Aorta (tissue), 5 donors: ENCODE measurements around the gene LIMK2. TPM values are rescaled to one million over a fixed set of nuclear protein-coding genes. Genes with fewer than 3 reads are reported as not detected.
A peak's percentile ranks its signal among the peaks of the same experiment; 100 is the strongest.

Experiments
- ATAC-seq: fragments of 200-7000 bp; cut with Tn5 transposase; one replicate; pipeline ENCODE4 v1.9.1; 2022; ENCODE audit warnings: moderate library complexity; ENCODE audit not compliant: low FRiP score
- DNase-seq, 2 donors: peaks; one replicate each; pipeline ENCODE4 v3.0.0-alpha.2; 2020
- H3K27ac ChIP-seq, 2 donors: one replicate each; pipeline ENCODE4 v1.5.1; 2013; ENCODE audit warnings: low read length in 2 of 2, mild to moderate bottlenecking in 2 of 2, moderate library complexity in 2 of 2, control low read depth in 1 of 2, inconsistent platforms in 1 of 2, low read depth in 1 of 2
- H3K27me3 ChIP-seq, 2 donors: one replicate each; pipeline ENCODE4 v1.6.1; 2013; ENCODE audit warnings: control low read depth in 1 of 2, low read length in 1 of 2, mild to moderate bottlenecking in 1 of 2, moderate library complexity in 1 of 2; ENCODE audit not compliant: insufficient read depth in 2 of 2, control insufficient read depth in 1 of 2
- H3K36me3 ChIP-seq, 2 donors: one replicate each; pipeline ENCODE4 v1.6.1; 2013; ENCODE audit warnings: control low read depth in 1 of 2, low read length in 1 of 2, mild to moderate bottlenecking in 1 of 2; ENCODE audit not compliant: insufficient read depth in 2 of 2, control insufficient read depth in 1 of 2
- H3K4me1 ChIP-seq, 2 donors: one replicate each; pipeline ENCODE4 v1.6.1; 2013; ENCODE audit warnings: low read length in 2 of 2, control low read depth in 1 of 2, mild to moderate bottlenecking in 1 of 2, moderate library complexity in 1 of 2; ENCODE audit not compliant: insufficient read depth in 2 of 2, control insufficient read depth in 1 of 2
- H3K4me3 ChIP-seq, 2 donors: one replicate each; pipeline ENCODE4 v1.5.1; 2013; ENCODE audit warnings: low read length in 2 of 2, control low read depth in 1 of 2, mild to moderate bottlenecking in 1 of 2
- H3K9me3 ChIP-seq: one replicate; pipeline ENCODE4 v1.6.1; 2013; ENCODE audit warnings: mild to moderate bottlenecking, low read length; ENCODE audit not compliant: control insufficient read depth
- WGBS, 2 donors: extraction: QIAGEN DNeasy Blood & Tissue Kit; methylation state at CpG; one replicate each; pipeline ENCODE4 v1.1.7; 2013; 5-methylcytosine and 5-hydroxymethylcytosine counted together
- intact Hi-C, 2 donors: fragments of 100-400 bp; cut with DNase I; formaldehyde crosslinking; loops; one replicate each; pipeline versions ENCODE4 v1.14.2 to v1.15.0; 2022
- polyA plus RNA-seq, 2 donors: library from polyadenylated mRNA; stranded (reverse); fragments of 200-250 nt; gene quantifications; one replicate each; pipeline ENCODE4 v1.2.3, GENCODE V29; 2013
- total RNA-seq, 2 donors: library from RNA; stranded (reverse); fragmentation: NEBNext Ultra II Directional; extraction: Animal tissue kit (Norgen Biotek cat#: 25700); gene quantifications; one replicate each; pipeline ENCODE4 v1.2.1, GENCODE V29; 2021
- donor health status: healthy with polysubstance abuse.
- donor health status: Bipolar disorder and iron deficiency.
- donor health status: DM: no; HTN: no; CAD: no.
- donor health status: DM: no; HTN: no; CAD: no.
- donor health status: DM: yes; HTN: yes; CAD: no.

The LIMK2 gene
- total and polyA plus RNA-seq, 4 donors = 10.9 to 55.2 (median 32.1) TPM

DNA sequence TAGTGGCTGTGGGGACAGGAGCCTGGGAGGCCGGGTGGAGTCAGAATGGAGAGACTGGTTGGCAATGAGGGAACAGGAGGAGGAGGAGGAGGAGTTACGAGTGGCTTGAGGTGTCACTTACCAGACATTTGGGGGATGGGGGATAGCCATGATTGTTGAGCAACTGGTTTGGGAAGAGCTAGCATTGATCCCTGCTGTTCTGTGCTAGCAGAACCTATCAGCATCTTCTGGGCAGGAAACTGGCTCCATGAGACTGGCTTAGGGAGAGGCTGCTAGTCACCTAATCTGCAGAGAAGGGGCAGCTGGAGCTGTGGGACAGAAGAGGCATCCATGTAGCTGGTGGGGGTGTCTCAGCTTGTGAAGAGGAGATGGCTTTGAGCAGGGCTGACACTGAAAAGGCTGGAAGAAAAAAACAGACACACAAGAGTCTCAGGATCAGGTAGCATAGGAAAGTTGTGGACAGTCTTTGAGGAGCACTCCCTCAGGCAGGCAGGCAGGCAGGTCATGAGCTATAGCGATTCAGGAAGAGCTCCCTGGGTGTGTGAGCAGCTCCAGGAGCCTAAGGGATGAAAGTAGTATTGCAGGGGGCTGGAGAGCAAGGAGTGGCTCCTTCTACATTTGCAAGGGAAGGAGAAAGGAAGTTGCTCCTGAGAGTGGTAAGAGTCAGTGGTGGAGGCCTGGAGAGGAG, 57.9 kb downstream of the LIMK2 start:
- Histone ChIP-seq H3K27ac (no peak overlapping the region), H3K9me3 (no peaks in the 10 kb centered on the region), H3K36me3 (peaks cover 0 to 3% of the 10 kb centered on the region in 2 donors), H3K4me3 (no peak overlapping the region), H3K4me1 (no peaks in the 10 kb centered on the region), H3K27me3 (no peaks in the 10 kb centered on the region)
- intact Hi-C loops = loop anchor here in 1 of 2 donors (5.0 kb wide), 1 partner anchor 58 kb away; the partner anchor contains the start of gene LIMK2
- ATAC-seq = no peak
- DNase-seq = peak in 1 of 2 donors; percentile 12
- 38 to 41% methylated on average over 3 of the region's 3 CpGs for WGBS, 2 donors

GRCh38 chr22:31271026-31271425, 58.9 kb downstream of the LIMK2 start:
- 91 to 95% methylated on average over 4 of the region's 4 CpGs for WGBS, 2 donors
- intact Hi-C loops = loop anchor here in 1 of 2 donors (5.0 kb wide), 1 partner anchor 59 kb away; the partner anchor contains the start of gene LIMK2
- DNase-seq (no peak), ATAC-seq (no peak)
- Histone ChIP-seq H3K36me3 (peaks cover 0 to 6% of the 10 kb centered on the region in 2 donors), H3K9me3 (no peaks in the 10 kb centered on the region), H3K27me3 (no peaks in the 10 kb centered on the region), H3K27ac (no peak overlapping the region), H3K4me3 (no peak overlapping the region), H3K4me1 (no peaks in the 10 kb centered on the region)

DNA sequence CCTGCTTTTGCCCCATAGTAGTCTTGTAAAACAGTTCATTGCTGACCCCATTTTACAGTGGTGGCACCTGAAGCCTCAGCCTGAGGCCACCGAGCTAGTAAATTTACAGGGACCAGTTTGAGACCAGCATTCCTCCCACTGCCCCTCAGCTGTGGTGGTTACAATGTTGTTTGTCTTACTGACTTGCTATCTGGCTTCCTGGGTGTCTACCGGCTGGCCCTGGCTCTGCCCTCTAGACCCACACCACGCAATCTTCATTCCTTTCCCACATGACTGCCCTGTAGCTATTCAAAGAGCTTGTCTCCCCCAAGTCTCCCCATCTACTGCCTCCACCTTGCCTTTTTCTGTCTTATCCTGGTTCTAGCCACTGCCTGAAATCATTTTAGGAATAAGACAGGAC, 59.4 kb downstream of the LIMK2 start:
- H3K9me3 ChIP-seq = no peaks in the 10 kb centered on the region
- H3K36me3 ChIP-seq = peaks cover 0 to 6% of the 10 kb centered on the region in 2 donors
- no peak overlapping the region for H3K4me3 ChIP-seq
- 66 to 73% methylated on average over 3 of the region's 3 CpGs for WGBS, 2 donors
- H3K27ac ChIP-seq = no peak overlapping the region
- H3K27me3 ChIP-seq = no peaks in the 10 kb centered on the region
- ATAC-seq (no peak), DNase-seq (peak in 1 of 2 donors; percentile 19)
- H3K4me1 ChIP-seq = no peaks in the 10 kb centered on the region
- intact Hi-C loops = loop anchor here in 1 of 2 donors (5.0 kb wide), 1 partner anchor 59 kb away; the partner anchor contains the start of gene LIMK2

DNA sequence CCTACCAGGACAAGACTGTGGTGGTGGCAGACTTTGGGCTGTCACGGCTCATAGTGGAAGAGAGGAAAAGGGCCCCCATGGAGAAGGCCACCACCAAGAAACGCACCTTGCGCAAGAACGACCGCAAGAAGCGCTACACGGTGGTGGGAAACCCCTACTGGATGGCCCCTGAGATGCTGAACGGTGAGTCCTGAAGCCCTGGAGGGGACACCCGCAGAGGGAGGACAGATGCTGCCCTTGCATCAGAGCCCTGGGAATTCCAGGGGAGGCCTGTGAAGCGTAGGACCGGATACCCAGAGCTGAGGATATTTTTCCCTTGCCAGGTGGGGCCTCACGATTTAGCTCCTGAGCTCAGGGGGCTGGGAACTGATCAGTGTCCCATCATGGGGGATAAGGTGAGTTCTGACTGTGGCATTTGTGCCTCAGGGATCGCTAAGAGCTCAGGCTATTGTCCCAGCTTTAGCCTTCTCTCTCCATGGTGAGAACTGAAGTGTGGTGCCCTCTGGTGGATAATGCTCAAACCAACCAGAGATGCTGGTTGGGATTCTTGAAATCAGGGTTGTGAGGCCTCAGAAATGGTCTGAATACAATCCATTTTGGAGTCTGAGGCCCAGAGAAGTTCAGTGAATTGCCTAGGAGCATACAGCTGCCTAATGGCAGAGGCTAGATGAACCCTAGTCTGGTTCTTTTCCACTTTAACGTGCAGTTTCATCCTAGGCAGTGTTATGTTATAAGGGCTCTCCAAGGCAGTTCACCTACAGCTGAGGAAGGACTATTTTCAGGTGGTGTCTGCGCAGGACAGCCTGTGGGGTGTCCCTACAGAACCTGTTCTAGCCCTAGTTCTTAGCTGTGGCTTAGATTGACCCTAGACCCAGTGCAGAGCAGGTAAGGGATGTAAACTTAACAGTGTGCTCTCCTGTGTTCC, 60.7 kb downstream of the LIMK2 start:
- Histone ChIP-seq H3K4me1 (no peaks in the 10 kb centered on the region), H3K9me3 (no peaks in the 10 kb centered on the region), H3K36me3 (peaks cover 0 to 6% of the 10 kb centered on the region in 2 donors), H3K27me3 (no peaks in the 10 kb centered on the region), H3K27ac (no peak overlapping the region), H3K4me3 (no peak overlapping the region)
- intact Hi-C loops = loop anchor here (2.0 to 5.0 kb wide), 2 partner anchors 60 kb away; partner anchors contain the start of gene LIMK2 (in 2 of the 2)
- ATAC-seq (peak; percentile 69), DNase-seq (peak in 1 of 2 donors; percentile 48)
- 71 to 73% methylated on average over 15 of the region's 15 CpGs for WGBS, 2 donors

DNA sequence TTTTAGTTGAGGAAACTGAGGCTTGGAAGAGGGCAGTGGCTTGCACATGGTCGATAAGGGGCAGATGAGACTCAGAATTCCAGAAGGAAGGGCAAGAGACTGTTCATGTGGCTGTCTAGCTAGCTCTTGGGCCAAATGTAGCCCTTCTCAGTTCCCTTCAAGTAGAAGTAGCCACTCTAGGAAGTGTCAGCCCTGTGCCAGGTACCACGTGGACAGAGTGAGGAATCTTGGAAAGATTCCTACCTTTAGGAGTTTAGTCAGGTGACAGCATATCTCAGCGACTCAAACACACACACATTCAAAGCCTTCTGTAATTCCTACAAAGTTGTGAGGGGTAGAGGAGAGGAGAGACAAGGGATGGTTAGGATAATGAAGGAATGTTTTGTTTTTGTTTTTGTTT, 61.9 kb downstream of the LIMK2 start:
- no peak overlapping the region for H3K4me3 ChIP-seq
- no peak for ATAC-seq

GRCh38 chr22:31275018-31275417, 62.9 kb downstream of the LIMK2 start:
- 85 to 86% methylated on average over 6 of the region's 6 CpGs for WGBS, 2 donors
- Histone ChIP-seq H3K4me3 (no peak overlapping the region), H3K4me1 (no peaks in the 10 kb centered on the region), H3K9me3 (no peaks in the 10 kb centered on the region), H3K27me3 (no peaks in the 10 kb centered on the region), H3K36me3 (peaks cover 0 to 7% of the 10 kb centered on the region in 2 donors), H3K27ac (no peak overlapping the region)
- intact Hi-C loops = no loop called here
- no peak for DNase-seq
- no peak for ATAC-seq

More for the DNA sequence above, 61.9 kb downstream of the LIMK2 start:
- no peak for DNase-seq
- H3K27ac ChIP-seq = no peak overlapping the region
- 78 to 81% methylated on average over 3 of the region's 3 CpGs for WGBS, 2 donors
- H3K4me1 ChIP-seq = no peaks in the 10 kb centered on the region
- H3K27me3 ChIP-seq = no peaks in the 10 kb centered on the region
- H3K9me3 ChIP-seq = no peaks in the 10 kb centered on the region
- peaks cover 0 to 6% of the 10 kb centered on the region in 2 donors for H3K36me3 ChIP-seq
- intact Hi-C loops = loop anchor here in 1 of 2 donors (5.0 kb wide), 1 partner anchor 62 kb away; the partner anchor contains the start of gene LIMK2

- H3K4me3 ChIP-seq = no peak overlapping the region
- peaks cover 0 to 8% of the 10 kb centered on the region in 2 donors for H3K36me3 ChIP-seq
- no peaks in the 10 kb centered on the region for H3K27me3 ChIP-seq
- intact Hi-C loops = no loop called here
- no peaks in the 10 kb centered on the region for H3K4me1 ChIP-seq
- 75 to 77% methylated on average over 5 of the region's 5 CpGs for WGBS, 2 donors
- H3K9me3 ChIP-seq = no peaks in the 10 kb centered on the region
- ATAC-seq (no peak), DNase-seq (no peak)
- H3K27ac ChIP-seq = no peak overlapping the region
Observed at GRCh38 chr22:31275576-31275975, 63.5 kb downstream of the LIMK2 start.

DNA sequence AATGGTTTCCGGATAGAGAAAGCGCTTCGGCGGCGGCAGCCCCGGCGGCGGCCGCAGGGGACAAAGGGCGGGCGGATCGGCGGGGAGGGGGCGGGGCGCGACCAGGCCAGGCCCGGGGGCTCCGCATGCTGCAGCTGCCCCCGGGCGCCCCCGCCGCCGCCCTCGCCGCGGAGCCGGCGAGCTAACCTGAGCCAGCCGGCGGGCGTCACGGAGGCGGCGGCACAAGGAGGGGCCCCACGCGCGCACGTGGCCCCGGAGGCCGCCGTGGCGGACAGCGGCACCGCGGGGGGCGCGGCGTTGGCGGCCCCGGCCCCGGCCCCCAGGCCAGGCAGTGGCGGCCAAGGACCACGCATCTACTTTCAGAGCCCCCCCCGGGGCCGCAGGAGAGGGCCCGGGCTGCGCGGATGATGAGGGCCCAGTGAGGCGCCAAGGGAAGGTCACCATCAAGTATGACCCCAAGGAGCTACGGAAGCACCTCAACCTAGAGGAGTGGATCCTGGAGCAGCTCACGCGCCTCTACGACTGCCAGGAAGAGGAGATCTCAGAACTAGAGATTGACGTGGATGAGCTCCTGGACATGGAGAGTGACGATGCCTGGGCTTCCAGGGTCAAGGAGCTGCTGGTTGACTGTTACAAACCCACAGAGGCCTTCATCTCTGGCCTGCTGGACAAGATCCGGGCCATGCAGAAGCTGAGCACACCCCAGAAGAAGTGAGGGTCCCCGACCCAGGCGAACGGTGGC, 64.5 kb downstream of the LIMK2 start:
- H3K27ac ChIP-seq = no peak overlapping the region
- no peaks in the 10 kb centered on the region for H3K27me3 ChIP-seq
- ATAC-seq (no peak), DNase-seq (no peak)
- intact Hi-C loops = no loop called here
- no peaks in the 10 kb centered on the region for H3K4me1 ChIP-seq
- peaks cover 0 to 6% of the 10 kb centered on the region in 2 donors for H3K36me3 ChIP-seq
- H3K9me3 ChIP-seq = no peaks in the 10 kb centered on the region
- 92 to 93% methylated on average over 50 to 69 of the region's 69 CpGs for WGBS, 2 donors
- H3K4me3 ChIP-seq = no peak overlapping the region
